ENCODE measurements around the gene L3MBTL4. TPM values are rescaled to one million over a fixed set of nuclear protein-coding genes. Genes with fewer than 3 reads are reported as not detected.

Gene L3MBTL4
- total RNA-seq, 1 donor from 2014 or later: 16.2 TPM

DNA sequence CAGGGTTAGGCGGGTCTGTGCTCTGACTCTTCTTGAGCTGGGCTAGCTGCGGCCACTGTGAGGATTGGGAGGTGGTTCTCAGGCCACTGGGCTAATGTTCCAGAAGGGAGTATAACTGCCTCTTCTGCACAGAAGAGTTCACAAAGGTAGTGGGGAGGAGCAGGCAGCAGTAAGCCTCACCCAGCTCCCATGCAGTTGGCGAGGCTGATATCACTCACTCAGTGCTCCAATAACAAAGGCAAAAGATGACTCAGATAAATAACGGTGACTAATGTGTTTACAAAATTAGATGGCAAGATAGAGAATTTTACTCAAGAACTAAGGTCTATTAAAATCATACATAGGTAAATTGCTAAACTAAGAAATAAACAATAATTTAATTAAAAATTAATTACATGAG lies 345.2 kb downstream of the L3MBTL4 start:
- ATAC-seq (no peak), DNase-seq (no peak)
- H3K27ac ChIP-seq: no peak overlapping the region
- no peak overlapping the region for H3K4me3 ChIP-seq
- intact Hi-C loops (cut with DNase I): no loop called here
- no peaks in the 10 kb centered on the region for H3K27me3 ChIP-seq
- no peaks in the 10 kb centered on the region for H3K36me3 ChIP-seq
- H3K4me1 ChIP-seq: no peaks in the 10 kb centered on the region
- TF ChIP-seq, protein P1, sequence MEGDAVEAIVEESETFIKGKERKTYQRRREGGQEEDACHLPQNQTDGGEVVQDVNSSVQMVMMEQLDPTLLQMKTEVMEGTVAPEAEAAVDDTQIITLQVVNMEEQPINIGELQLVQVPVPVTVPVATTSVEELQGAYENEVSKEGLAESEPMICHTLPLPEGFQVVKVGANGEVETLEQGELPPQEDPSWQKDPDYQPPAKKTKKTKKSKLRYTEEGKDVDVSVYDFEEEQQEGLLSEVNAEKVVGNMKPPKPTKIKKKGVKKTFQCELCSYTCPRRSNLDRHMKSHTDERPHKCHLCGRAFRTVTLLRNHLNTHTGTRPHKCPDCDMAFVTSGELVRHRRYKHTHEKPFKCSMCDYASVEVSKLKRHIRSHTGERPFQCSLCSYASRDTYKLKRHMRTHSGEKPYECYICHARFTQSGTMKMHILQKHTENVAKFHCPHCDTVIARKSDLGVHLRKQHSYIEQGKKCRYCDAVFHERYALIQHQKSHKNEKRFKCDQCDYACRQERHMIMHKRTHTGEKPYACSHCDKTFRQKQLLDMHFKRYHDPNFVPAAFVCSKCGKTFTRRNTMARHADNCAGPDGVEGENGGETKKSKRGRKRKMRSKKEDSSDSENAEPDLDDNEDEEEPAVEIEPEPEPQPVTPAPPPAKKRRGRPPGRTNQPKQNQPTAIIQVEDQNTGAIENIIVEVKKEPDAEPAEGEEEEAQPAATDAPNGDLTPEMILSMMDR (IDR thresholded peaks at IDR 0.05): no peak
- H3K9me3 ChIP-seq: no peaks in the 10 kb centered on the region

DNA sequence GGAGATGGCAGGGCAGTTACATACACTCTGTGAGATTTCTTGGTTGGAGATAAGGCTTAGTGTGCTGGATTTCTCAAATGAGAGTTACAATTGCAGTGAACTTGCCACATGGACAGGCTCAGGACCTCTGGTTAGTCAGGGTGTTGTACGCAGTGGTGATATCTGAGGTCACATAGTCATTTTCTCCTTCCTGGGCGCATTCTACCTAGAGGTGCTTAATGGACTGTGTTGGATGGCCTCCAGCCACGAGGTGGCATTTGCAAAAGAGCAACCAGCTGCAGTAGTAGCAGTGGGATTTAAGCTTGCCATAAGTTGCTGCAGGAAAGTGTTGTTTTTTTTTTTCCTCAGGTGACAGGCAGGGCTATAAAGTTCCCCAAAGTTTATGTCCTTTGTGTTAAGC lies 345.6 kb downstream of the L3MBTL4 start:
- Histone ChIP-seq H3K9me3 (no peaks in the 10 kb centered on the region), H3K27me3 (no peaks in the 10 kb centered on the region), H3K4me1 (no peaks in the 10 kb centered on the region), H3K36me3 (no peaks in the 10 kb centered on the region), H3K4me3 (no peak overlapping the region), H3K27ac (no peak overlapping the region)
- TF ChIP-seq, protein P1 (IDR thresholded peaks at IDR 0.05): no peak
- no peak for ATAC-seq
- intact Hi-C loops (cut with DNase I): no loop called here
- DNase-seq: no peak

DNA sequence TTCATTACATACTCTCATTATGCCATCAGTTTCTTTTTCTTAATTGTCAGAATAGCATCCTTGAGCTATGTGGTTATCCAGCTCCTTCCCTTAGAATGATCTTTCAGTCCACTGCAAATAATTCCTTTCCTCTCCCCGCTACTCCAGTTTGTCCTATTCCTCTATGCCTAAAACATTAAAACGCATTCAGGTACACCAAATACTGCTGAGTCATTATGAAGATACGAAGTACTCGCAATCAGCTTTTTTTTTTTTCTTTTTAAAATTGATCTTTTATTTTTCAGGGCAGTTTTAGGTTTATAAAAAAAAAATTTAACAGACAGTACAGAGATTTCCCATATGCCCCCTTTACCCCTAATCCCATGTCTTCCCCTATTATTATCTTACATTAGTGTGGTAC lies 354.6 kb downstream of the L3MBTL4 start:
- Histone ChIP-seq H3K36me3 (no peaks in the 10 kb centered on the region), H3K4me1 (no peaks in the 10 kb centered on the region), H3K27me3 (no peaks in the 10 kb centered on the region), H3K27ac (no peak overlapping the region), H3K4me3 (no peak overlapping the region), H3K9me3 (no peaks in the 10 kb centered on the region)
- TF ChIP-seq, protein P1 (IDR thresholded peaks at IDR 0.05): no peak
- intact Hi-C loops (cut with DNase I): no loop called here
- ATAC-seq (no peak), DNase-seq (no peak)

DNA sequence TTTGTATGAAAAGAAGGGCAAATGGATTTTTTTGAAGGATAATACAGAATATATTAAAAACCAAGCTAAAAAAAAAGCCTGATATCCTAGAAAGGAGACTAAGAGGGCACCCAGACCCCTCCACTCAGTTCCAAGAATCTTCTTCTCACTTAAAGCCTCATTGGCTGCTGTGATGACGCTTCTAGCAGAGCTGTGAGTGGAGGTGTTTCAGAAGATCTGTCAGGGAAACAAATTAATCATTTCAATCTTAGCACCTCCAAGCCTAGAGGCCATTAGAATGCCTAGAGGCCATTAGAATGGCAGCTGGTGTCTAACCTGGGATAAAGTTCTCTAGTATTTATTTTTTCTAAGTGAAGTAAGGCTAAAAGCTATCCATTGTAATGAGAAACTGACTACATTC lies 355.2 kb downstream of the L3MBTL4 start:
- Histone ChIP-seq H3K4me3 (no peak overlapping the region), H3K27ac (no peak overlapping the region)
- TF ChIP-seq, protein P1 (IDR thresholded peaks at IDR 0.05): no peak

DNA sequence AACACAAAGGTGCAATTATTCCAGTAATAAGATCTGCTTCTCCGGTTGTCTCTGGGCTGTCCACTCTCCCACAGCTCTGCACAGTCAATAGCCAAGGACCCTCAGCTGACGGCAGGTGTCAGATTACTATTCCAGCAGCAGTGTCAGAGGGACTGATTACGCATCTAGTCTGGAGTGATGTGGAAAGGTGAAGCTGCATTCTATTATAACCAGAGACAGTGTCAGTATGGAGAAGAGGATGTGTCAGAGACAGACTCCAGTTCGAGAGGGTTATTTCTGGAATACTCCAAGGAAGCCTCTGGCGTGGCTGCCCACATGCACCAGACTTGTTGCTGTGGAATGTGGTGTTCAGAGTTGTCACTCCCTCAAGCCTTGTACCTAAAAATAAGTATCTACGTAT lies 355.8 kb downstream of the L3MBTL4 start:
- intact Hi-C loops (cut with DNase I): no loop called here
- H3K36me3 ChIP-seq: no peaks in the 10 kb centered on the region
- TF ChIP-seq, protein P1 (IDR thresholded peaks at IDR 0.05): no peak

More for the DNA sequence above, 355.2 kb downstream of the L3MBTL4 start:
- no peak for DNase-seq
- intact Hi-C loops (cut with DNase I): no loop called here
- Histone ChIP-seq H3K9me3 (no peaks in the 10 kb centered on the region), H3K36me3 (no peaks in the 10 kb centered on the region), H3K4me1 (no peaks in the 10 kb centered on the region), H3K27me3 (no peaks in the 10 kb centered on the region)
- no peak for ATAC-seq

DNA sequence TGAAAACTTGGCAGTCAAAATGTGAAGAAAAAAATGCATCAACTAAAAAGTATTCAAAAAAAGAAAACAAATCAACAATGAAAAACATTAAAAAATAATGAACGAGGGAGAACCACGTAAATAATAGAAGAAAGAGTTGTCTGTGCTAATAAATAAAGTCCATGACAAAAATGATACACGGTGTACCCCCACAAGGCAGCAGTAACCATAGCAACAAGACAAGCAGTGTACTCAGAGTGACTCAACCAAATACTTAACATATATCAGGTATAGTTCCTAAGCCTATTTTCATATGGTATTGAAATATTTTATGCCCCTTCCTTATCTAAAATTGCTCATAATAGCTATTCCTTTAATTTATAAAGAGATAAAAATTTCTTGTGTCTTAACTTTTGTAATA lies 357.1 kb downstream of the L3MBTL4 start:
- Histone ChIP-seq H3K9me3 (no peaks in the 10 kb centered on the region), H3K27me3 (no peaks in the 10 kb centered on the region), H3K27ac (no peak overlapping the region), H3K4me1 (no peaks in the 10 kb centered on the region), H3K36me3 (no peaks in the 10 kb centered on the region), H3K4me3 (no peak overlapping the region)
- DNase-seq (no peak), ATAC-seq (no peak)
- intact Hi-C loops (cut with DNase I): no loop called here
- TF ChIP-seq, protein P1 (IDR thresholded peaks at IDR 0.05): no peak

More for the DNA sequence above, 355.8 kb downstream of the L3MBTL4 start:
- no peak overlapping the region for H3K27ac ChIP-seq
- no peaks in the 10 kb centered on the region for H3K27me3 ChIP-seq
- no peaks in the 10 kb centered on the region for H3K9me3 ChIP-seq
- no peak overlapping the region for H3K4me3 ChIP-seq
- ATAC-seq (no peak), DNase-seq (no peak)
- no peaks in the 10 kb centered on the region for H3K4me1 ChIP-seq
